CD4-positive, alpha-beta T cell treated with Interferon alpha-2 for 1 hour (primary cell): ENCODE data around the gene CHN2.
"Not testable (repeated sequence)": the region's sequence is repeated elsewhere in the genome, so short reads cannot be mapped to it uniquely, and the experiment has no call there.

Experiments
- DNase-seq, 2 donors: peaks; one replicate each; pipeline ENCODE4 v3.0.0-alpha.2; 2020 to 2022

CHN2 gene

GRCh38 chr7:29510028-29510427, 315.5 kb downstream of the CHN2 start:
- no peak for DNase-seq

DNA sequence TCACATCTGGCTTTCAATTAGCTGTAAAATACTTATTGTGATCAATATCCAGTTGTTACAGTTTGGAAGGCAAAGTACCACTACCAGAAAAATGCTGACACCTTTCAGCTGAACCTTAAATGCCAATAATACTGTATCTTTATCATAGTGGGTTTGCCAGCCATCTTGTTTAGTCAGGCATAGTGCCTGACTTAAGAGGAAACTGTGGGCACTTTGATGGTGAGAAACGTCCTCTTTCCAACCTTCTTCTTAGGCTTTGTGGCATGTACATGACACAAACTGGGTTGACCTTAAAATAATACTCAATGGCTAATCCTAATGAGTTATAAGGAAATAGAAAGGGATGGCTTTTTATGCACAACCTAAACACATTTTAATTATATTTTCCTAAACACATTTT, 316.8 kb downstream of the CHN2 start:
- no peak for DNase-seq

DNA sequence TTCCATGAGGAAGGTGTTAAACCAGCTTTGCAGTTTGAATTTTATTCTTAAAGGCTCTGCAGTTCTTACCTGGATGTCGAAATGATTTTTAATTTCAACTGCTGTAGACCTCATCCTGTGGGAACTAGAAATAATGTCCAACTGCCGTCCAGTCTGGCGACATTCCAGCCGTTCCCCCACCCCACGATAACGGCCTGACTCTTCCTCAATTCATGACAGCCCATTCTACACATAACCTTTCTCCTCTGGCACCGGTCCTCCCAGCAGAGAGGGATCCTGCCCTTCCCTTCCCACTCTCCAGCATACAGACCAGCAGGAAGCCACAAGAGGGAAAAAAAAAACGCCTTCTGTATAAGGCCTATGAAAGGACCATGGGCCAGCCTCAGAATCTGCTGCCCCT, 317.3 kb downstream of the CHN2 start:
- no peak for DNase-seq

DNA sequence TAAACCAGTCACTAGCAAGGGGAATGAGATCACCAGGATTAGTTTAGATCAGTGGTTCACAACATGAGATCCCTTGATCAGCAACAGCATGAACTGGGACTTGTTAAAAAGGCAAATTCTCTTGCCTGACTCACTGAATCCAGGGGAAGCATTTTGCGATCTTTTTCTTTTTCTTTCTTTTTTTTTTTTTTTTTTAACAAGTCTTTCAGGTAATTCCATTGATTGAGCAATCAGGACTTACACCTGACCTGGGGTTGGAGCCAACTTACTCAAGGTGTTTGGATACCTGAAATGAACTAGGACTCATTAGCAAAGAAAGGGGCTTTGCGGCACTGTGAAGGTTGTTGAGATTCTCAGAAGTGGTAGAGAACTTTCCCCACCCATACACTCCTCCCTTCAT, 321.9 kb downstream of the CHN2 start:
- DNase-seq: no peak

GRCh38 chr7:29518616-29519015, 324.0 kb downstream of the CHN2 start:
- no peak for DNase-seq

DNA sequence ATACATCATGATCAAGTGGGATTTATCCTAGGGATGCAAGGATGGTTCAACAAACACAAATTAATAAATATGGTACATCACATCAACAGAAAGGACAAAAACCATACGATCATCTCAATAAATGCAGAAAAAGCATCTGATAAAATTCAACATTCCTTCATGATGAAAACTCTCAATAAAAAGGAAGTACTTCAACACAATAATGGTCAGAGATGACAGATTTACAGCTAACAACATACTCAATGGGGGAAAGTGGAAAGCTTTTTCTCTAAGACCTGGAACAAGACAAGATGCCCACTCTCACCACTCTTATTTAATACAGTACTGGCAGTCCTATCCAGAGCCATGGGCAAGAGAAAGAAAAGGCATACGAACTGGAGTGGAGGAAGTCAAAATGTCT, 329.2 kb downstream of the CHN2 start:
- no peak for DNase-seq

DNA sequence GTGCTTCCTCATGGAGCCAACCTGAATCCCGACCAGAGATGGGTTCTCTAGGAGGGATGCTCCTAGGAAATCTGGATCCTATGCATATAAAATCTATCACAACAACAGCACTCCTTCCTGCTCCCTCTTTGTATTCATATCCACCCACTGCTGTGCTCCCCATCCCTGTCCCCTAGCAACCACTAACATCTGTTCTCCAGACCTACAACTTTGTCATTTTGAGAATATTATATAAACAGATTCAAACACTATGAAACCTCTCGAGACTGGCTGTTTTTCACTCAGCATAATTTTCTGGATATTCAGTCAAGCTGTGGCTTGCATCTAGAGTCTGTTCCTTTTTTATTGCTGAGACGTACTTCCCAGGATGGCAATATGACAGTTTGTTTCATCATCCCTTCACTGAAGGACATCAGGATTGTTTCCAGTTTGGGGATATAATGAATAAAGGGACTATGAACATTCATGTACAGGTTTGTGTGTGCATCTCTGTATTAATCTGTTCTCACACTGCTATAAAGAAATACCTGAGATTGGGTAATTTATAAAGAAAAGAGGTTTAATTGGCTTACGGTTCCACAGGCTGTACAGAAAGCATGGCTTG, 333.0 kb downstream of the CHN2 start:
- no peak for DNase-seq

GRCh38 chr7:29528526-29528925, 334.0 kb downstream of the CHN2 start:
- DNase-seq: not testable (repeated sequence)
